RWPE1 (cell line): ENCODE results near the gene MYRIP.

Experiments
- CTCF ChIA-PET: fragments of 350-600 bp; sonication (Branson Sonifier 250); formaldehyde crosslinking; extraction: SDS; loops from one replicate; lab custom pipeline; 2021; lab: Yijun Ruan, JAX
- POLR2A ChIA-PET: fragments of 400-600 bp; formaldehyde crosslinking; extraction: SDS; loops from one replicate; lab custom pipeline; 2020; ENCODE audit warnings: antibody characterized with exemption; ENCODE audit not compliant: low non-redundant PET; lab: Yijun Ruan, JAX
- DNase-seq: peaks from one replicate; pipeline ENCODE4 v3.0.0; 2012; ENCODE audit warnings: low spot score
- H3K27ac ChIP-seq: fragments of 450-650 bp; 2 replicates; pipeline ENCODE4 v1.5.1; 2017
- CTCF ChIP-seq: fragments of 450-650 bp; conservative IDR thresholded peaks from 2 replicates; pipeline ENCODE4 v1.5.1; 2017; ENCODE audit warnings: low read depth, mild to moderate bottlenecking

The MYRIP gene

GRCh38 chr3:39892068-39892467 is 82.7 kb downstream of the MYRIP start:
- TF ChIP-seq CTCF = no peak
- DNase-seq = no peak
- CTCF ChIA-PET = no interaction called here
- POLR2A ChIA-PET = no interaction called here
- H3K27ac ChIP-seq = no peak overlapping the region

GRCh38 chr3:39896184-39896583 is 86.8 kb downstream of the MYRIP start:
- no peak for TF ChIP-seq CTCF
- no peak for DNase-seq
- no peak overlapping the region for H3K27ac ChIP-seq
- ChIA-PET POLR2A (no interaction called here), CTCF (no interaction called here)

- CTCF ChIA-PET = no interaction called here
- no peak for TF ChIP-seq CTCF
- POLR2A ChIA-PET = no interaction called here
- DNase-seq = no peak
- H3K27ac ChIP-seq = no peak overlapping the region
Measured at GRCh38 chr3:39900462-39901002, 91.1 kb downstream of the MYRIP start.

- ChIA-PET CTCF (no interaction called here), POLR2A (no interaction called here)
- TF ChIP-seq CTCF = no peak
- H3K27ac ChIP-seq = no peak overlapping the region
- DNase-seq = no peak
Measured at GRCh38 chr3:39903253-39903652, 93.8 kb downstream of the MYRIP start.

DNA sequence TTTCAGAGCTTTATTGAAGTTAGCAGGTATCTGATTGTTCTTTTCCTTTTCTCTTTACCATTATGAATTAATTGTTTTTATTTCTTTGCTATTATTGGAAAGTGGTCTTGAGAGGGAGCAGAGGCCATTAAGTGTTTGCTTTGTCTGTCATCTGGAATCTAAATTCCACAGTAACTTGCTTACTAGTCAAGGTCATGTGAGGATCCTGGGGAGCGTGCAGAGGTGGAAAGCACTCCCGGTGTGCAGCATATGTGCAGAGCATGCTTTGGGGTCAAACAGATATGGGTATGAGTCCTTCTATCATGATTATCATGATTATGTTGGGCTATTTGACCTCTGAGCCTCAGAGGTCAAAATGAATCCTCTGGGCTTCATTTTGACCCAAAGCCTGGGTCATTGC is 96.4 kb downstream of the MYRIP start:
- H3K27ac ChIP-seq = no peak overlapping the region
- POLR2A ChIA-PET = no interaction called here
- TF ChIP-seq CTCF = no peak
- DNase-seq = no peak
- CTCF ChIA-PET = no interaction called here

DNA sequence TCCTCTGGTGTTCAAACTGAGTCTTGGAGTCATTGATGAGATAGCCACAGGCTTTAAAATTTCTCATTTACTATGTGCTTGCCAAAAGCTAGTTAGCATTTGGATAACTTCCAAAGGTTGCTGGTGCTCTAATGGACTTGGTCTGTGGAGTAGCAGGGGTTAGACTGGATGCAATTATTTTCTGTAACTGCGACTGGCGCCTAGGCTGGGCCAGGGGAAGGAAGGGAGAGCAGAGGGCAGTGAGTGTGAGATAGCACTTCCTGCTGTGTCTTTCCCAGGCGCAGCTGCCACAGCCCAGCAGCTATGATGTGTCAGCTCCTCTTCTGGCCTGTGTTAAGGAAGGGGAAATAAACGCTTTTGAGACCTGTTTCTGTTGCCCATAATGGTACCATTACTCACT is 98.6 kb downstream of the MYRIP start:
- POLR2A ChIA-PET = no interaction called here
- no peak for DNase-seq
- CTCF ChIA-PET = no interaction called here
- no peak for TF ChIP-seq CTCF
- no peak overlapping the region for H3K27ac ChIP-seq

GRCh38 chr3:39910135-39910534 is 100.7 kb downstream of the MYRIP start:
- DNase-seq = no peak
- POLR2A ChIA-PET = no interaction called here
- no peak for TF ChIP-seq CTCF
- H3K27ac ChIP-seq = no peak overlapping the region
- CTCF ChIA-PET = no interaction called here
